Mesenchymal stem cell (in vitro differentiated cells and primary cell): Measurements from ENCODE around the gene IKBKE.
A peak's percentile ranks its signal among the peaks of the same experiment; 100 is the strongest.

Experiments used
- DNase-seq: peaks from one replicate; pipeline ENCODE4 v3.0.0-alpha.2; 2013
- H2AFZ ChIP-seq: one replicate; pipeline ENCODE4 v1.6.1; 2013; ENCODE audit warnings: low read depth, mild to moderate bottlenecking, control low read depth, inconsistent platforms, low read length, moderate library complexity
- H2AK5ac ChIP-seq: 2 replicates; pipeline ENCODE4 v1.6.1; 2013; ENCODE audit warnings: low read length, moderate library complexity, mild to moderate bottlenecking, inconsistent platforms; ENCODE audit not compliant: severe bottlenecking
- H2BK120ac ChIP-seq: one replicate; pipeline ENCODE4 v1.6.1; 2013; ENCODE audit warnings: low read depth, mild to moderate bottlenecking, inconsistent platforms, low read length, moderate library complexity
- H2BK12ac ChIP-seq, 2 experiments: one replicate each; pipeline ENCODE4 v1.6.1; 2013; ENCODE audit warnings: inconsistent platforms in 2 of 2, low read length in 2 of 2, mild to moderate bottlenecking in 2 of 2, moderate library complexity in 2 of 2, control low read depth in 1 of 2
- H2BK15ac ChIP-seq: one replicate; pipeline ENCODE4 v1.6.1; 2013; ENCODE audit warnings: mild to moderate bottlenecking, low read depth, inconsistent platforms; ENCODE audit not compliant: poor library complexity, severe bottlenecking
- H2BK5ac ChIP-seq: 2 replicates; pipeline ENCODE4 v1.6.1; 2013; ENCODE audit warnings: low read depth, mild to moderate bottlenecking, low read length, control low read depth, inconsistent platforms; ENCODE audit not compliant: poor library complexity, severe bottlenecking
- H3K14ac ChIP-seq, 2 experiments: one replicate each; pipeline ENCODE4 v1.6.1; 2013; ENCODE audit warnings: inconsistent platforms in 2 of 2, low read length in 2 of 2, control low read depth in 1 of 2, mild to moderate bottlenecking in 1 of 2, moderate library complexity in 1 of 2
- H3K18ac ChIP-seq, 2 experiments: one replicate each; pipeline ENCODE4 v1.6.1; 2013; ENCODE audit warnings: inconsistent platforms in 2 of 2, low read length in 2 of 2, control low read depth in 1 of 2, low read depth in 1 of 2, mild to moderate bottlenecking in 1 of 2
- H3K23ac ChIP-seq, 2 experiments: one replicate each; pipeline ENCODE4 v1.6.1; 2013; ENCODE audit warnings: inconsistent platforms in 2 of 2, low read length in 2 of 2, mild to moderate bottlenecking in 2 of 2, moderate library complexity in 2 of 2, control low read depth in 1 of 2
- H3K27ac ChIP-seq: 2 replicates; pipeline ENCODE4 v1.5.1; 2013; ENCODE audit warnings: mild to moderate bottlenecking, moderate library complexity, low read length, control low read depth, inconsistent platforms; ENCODE audit not compliant: poor library complexity, severe bottlenecking
- H3K27me3 ChIP-seq, 2 experiments: 2 replicates each; pipeline versions ENCODE4 v1.6.1 to v1.7.0; 2013; ENCODE audit warnings: low read length in 2 of 2, mild to moderate bottlenecking in 2 of 2, moderate library complexity in 2 of 2, control low read depth in 1 of 2, inconsistent platforms in 1 of 2; ENCODE audit not compliant: control insufficient read depth in 1 of 2, insufficient read depth in 1 of 2
- H3K36me3 ChIP-seq, 2 experiments: 2 replicates each; pipeline versions ENCODE4 v1.6.1 to v1.7.0; 2013; ENCODE audit warnings: low read length in 2 of 2, control low read depth in 1 of 2, inconsistent platforms in 1 of 2, low read depth in 1 of 2, mild to moderate bottlenecking in 1 of 2; ENCODE audit not compliant: insufficient read depth in 2 of 2, control insufficient read depth in 1 of 2
- H3K4ac ChIP-seq, 2 experiments: one replicate each; pipeline ENCODE4 v1.6.1; 2013; ENCODE audit warnings: inconsistent platforms in 2 of 2, low read length in 2 of 2, mild to moderate bottlenecking in 2 of 2, moderate library complexity in 2 of 2, control low read depth in 1 of 2, low read depth in 1 of 2
- H3K4me1 ChIP-seq: 2 replicates; pipeline ENCODE4 v1.6.1; 2013; ENCODE audit warnings: low read depth, low read length, control low read depth; ENCODE audit not compliant: control insufficient read depth, insufficient read depth
- H3K4me2 ChIP-seq: 2 replicates; pipeline ENCODE4 v1.6.1; 2013; ENCODE audit warnings: low read length, mild to moderate bottlenecking, inconsistent platforms; ENCODE audit not compliant: poor library complexity, severe bottlenecking
- H3K4me3 ChIP-seq, 2 experiments: 2 replicates each; pipeline versions ENCODE4 v1.5.1 to v1.7.0; 2013; ENCODE audit warnings: low read length in 2 of 2, mild to moderate bottlenecking in 2 of 2, control low read depth in 1 of 2, low read depth in 1 of 2; ENCODE audit not compliant: insufficient read depth in 1 of 2
- H3K79me1 ChIP-seq: replicated peaks from 2 replicates; pipeline ENCODE4 v1.6.1; 2013; ENCODE audit warnings: mild to moderate bottlenecking, control low read depth, low read length, inconsistent platforms; ENCODE audit not compliant: poor library complexity, severe bottlenecking
- H3K9ac ChIP-seq: 2 replicates; pipeline ENCODE4 v1.7.0; 2013; ENCODE audit warnings: mild to moderate bottlenecking, low read length, moderate library complexity
- H3K9me3 ChIP-seq: 2 replicates; pipeline ENCODE4 v1.7.0; 2013; ENCODE audit warnings: mild to moderate bottlenecking, low read length; ENCODE audit not compliant: control insufficient read depth
- H4K8ac ChIP-seq: one replicate; pipeline ENCODE4 v1.6.1; 2013; ENCODE audit warnings: inconsistent platforms, mild to moderate bottlenecking, low read length, moderate library complexity
- H4K91ac ChIP-seq: one replicate; pipeline ENCODE4 v1.6.1; 2013; ENCODE audit warnings: mild to moderate bottlenecking, low read length, inconsistent platforms
- WGBS: methylation state at CpG from one replicate; pipeline ENCODE4 v1.1.7; 2013; ENCODE audit warnings: mixed read lengths; 5-methylcytosine and 5-hydroxymethylcytosine counted together

IKBKE gene

DNA sequence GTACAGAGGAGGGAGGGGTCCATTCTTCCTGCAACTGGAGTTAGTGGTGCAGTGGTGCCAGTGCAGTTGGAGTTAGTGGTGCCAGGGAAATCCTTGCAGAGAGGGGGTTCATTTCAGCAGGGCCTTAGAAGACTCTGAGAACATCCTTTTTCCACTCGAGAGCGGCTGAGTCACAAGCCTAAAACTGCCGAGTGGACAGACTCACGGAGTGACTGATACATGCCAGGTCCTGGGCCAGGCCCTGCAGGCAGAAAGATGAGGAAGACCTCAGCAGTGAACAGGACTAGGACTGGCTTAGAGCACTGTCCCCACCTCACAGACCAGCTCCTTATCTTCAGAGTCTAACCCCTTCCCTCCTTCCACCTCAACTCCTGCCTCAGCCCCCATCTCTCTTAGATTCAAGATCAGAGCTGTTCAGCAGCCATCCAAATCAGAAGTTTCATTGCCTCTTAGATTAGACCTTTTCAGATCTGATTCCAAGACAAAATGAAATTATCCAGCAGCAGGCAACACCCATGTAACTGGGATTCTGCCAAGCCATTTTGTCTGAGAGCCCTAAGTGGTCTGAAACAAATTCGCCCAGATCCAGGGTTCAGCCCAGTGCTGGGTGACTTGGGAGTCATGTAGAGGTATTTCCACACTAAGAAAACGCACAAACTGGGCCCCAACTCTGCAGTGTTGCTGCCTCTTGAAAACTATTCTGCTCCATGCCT is 12.7 kb upstream of the IKBKE start:
- H3K36me3 ChIP-seq = peaks cover 55 to 75% of the 10 kb centered on the region in 2 experiments
- peak overlapping the region in 1 of 2 experiments; percentile 44 for H3K4ac ChIP-seq
- no peak overlapping the region for H2BK15ac ChIP-seq
- H3K14ac ChIP-seq = peak overlapping the region in 1 of 2 experiments; percentile 12
- peaks cover 3% of the 10 kb centered on the region for H3K79me1 ChIP-seq
- no peak overlapping the region for H2AFZ ChIP-seq
- peak; percentile 50 for DNase-seq
- H2BK120ac ChIP-seq = no peak overlapping the region
- H3K9ac ChIP-seq = peak overlapping the region; percentile 56
- H3K18ac ChIP-seq = no peak overlapping the region
- no peak overlapping the region for H3K4me2 ChIP-seq
- peaks cover 6% of the 10 kb centered on the region for H3K4me1 ChIP-seq
- WGBS = 39% methylated on average over 5 of the region's 6 CpGs
- peak overlapping the region in 1 of 2 experiments; percentile 50 for H2BK12ac ChIP-seq
- H4K91ac ChIP-seq = no peak overlapping the region
- H2AK5ac ChIP-seq = no peak overlapping the region
- peak overlapping the region in 1 of 2 experiments; percentile 17 for H3K23ac ChIP-seq
- peak overlapping the region in 1 of 2 experiments; percentile 20 for H3K4me3 ChIP-seq
- no peak overlapping the region for H2BK5ac ChIP-seq
- no peaks in the 10 kb centered on the region for H3K27me3 ChIP-seq
- no peaks in the 10 kb centered on the region for H3K9me3 ChIP-seq
- no peak overlapping the region for H4K8ac ChIP-seq
- H3K27ac ChIP-seq = no peak overlapping the region

DNA sequence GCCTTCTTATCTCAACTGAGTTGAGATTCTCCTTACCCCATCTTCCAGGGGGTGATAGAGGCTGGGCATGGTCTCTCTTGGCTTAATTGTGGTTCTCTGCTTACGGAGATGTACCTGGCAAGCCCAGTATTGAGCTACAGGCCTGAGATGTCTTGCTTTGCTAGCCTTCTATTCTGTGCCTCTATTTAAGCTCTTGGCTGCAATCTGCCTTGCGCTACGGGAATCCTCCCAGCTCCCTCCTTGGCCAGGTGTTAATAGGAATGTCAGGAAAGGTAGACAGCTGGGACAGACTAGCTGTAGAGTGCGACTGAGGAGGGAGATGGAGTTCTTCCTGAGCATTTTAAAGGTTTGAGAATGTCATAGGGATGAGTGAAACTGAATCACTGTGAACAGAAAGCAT is 10.6 kb upstream of the IKBKE start:
- no peak for DNase-seq
- Histone ChIP-seq H4K8ac (no peak overlapping the region), H3K27me3 (no peaks in the 10 kb centered on the region), H3K4me1 (peaks cover 8% of the 10 kb centered on the region), H3K18ac (no peak overlapping the region), H2AK5ac (no peak overlapping the region), H3K79me1 (no peaks in the 10 kb centered on the region), H3K14ac (no peak overlapping the region), H3K4ac (no peak overlapping the region), H2BK12ac (no peak overlapping the region), H3K27ac (no peak overlapping the region), H3K23ac (no peak overlapping the region), H2BK15ac (no peak overlapping the region), H3K36me3 (peaks cover 50 to 68% of the 10 kb centered on the region in 2 experiments), H2BK120ac (no peak overlapping the region), H3K4me2 (no peak overlapping the region), H3K9ac (no peak overlapping the region), H4K91ac (no peak overlapping the region), H3K9me3 (no peaks in the 10 kb centered on the region), H2BK5ac (no peak overlapping the region), H3K4me3 (no peak overlapping the region), H2AFZ (no peak overlapping the region)
- WGBS = 98% methylated on average over 4 of the region's 4 CpGs

DNA sequence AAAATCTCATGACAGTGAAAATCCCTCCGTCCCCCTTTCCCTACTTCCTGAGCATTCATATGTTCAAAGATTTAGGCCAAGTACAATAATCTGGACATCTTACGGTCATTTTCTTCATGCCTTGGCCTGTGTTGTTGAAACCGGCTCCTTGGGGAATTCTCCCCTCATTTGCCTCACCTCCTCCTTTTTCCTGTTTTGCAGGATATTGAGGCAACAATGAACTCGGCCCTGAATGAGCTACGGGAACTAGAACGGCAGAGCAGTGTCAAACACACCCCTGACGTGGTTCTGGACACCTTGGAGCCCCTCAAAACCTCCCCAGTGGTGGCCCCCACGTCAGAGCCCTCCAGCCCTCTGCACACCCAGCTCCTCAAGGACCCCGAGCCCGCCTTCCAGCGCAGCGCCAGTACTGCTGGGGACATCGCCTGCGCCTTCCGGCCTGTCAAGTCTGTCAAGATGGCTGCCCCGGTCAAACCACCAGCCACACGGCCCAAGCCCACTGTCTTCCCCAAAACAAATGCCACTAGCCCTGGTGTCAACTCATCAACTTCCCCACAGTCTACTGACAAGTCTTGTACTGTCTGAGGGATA is 9.3 kb upstream of the IKBKE start:
- Histone ChIP-seq H2BK120ac (no peak overlapping the region), H2BK5ac (no peak overlapping the region), H3K4me2 (no peak overlapping the region), H3K23ac (no peak overlapping the region), H3K9me3 (no peaks in the 10 kb centered on the region), H2AFZ (no peak overlapping the region), H3K4me3 (no peak overlapping the region), H2BK12ac (no peak overlapping the region), H3K14ac (no peak overlapping the region), H3K36me3 (peaks cover 39 to 56% of the 10 kb centered on the region in 2 experiments), H3K4ac (no peak overlapping the region), H3K4me1 (peaks cover 5% of the 10 kb centered on the region), H4K91ac (no peak overlapping the region), H3K27me3 (no peaks in the 10 kb centered on the region), H3K79me1 (no peaks in the 10 kb centered on the region), H2AK5ac (no peak overlapping the region), H3K9ac (no peak overlapping the region), H4K8ac (no peak overlapping the region), H3K18ac (no peak overlapping the region), H3K27ac (no peak overlapping the region), H2BK15ac (no peak overlapping the region)
- no peak for DNase-seq
- WGBS = 92% methylated on average over 16 of the region's 17 CpGs

DNA sequence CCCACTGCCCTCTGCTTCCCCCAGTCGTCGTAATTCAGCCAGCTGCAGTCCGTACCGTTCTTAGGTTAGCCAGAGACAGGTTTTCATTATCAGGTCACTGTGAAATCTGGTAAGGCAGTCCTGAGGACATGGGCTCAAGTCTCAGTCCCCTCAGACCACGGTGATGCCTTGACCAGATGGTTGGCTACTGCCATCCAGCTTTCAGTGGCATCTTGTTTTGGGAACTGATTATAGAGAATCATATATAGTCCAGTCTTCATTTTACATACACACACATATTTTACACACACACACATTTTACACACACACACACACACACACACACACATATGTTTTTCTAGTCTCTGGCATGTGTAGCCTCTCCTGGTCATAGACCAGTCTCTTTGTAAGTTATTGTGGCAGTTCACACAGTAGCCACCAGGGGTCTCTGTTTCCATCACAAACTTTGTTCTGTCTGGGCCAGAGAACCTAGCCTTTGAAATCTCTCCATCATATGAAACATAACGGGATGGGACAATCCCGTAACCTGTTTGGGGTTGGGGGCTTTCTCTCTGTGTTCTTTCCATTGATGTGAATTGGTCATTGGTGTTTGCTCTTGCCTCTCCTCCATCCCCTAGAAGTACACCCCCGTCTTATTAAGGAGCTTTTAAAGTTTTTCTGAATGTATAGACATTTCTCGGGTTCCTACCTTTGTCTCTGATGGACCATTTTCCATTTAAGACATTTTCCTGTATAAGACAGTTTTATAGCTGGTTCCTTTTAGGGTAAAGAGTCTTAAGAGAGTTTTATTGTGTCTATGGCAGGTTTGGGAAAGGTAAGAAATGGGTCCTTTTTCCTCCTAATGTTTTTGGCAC is 8.4 kb upstream of the IKBKE start:
- Histone ChIP-seq H2BK120ac (no peak overlapping the region), H2AFZ (no peak overlapping the region), H3K27ac (no peak overlapping the region), H4K8ac (no peak overlapping the region), H3K9me3 (no peaks in the 10 kb centered on the region), H3K27me3 (no peaks in the 10 kb centered on the region), H4K91ac (no peak overlapping the region), H3K4me1 (peaks cover 2% of the 10 kb centered on the region), H3K14ac (no peak overlapping the region), H3K36me3 (peaks cover 36 to 50% of the 10 kb centered on the region in 2 experiments), H3K4ac (no peak overlapping the region), H2BK5ac (no peak overlapping the region), H3K79me1 (no peaks in the 10 kb centered on the region), H2BK12ac (no peak overlapping the region), H3K18ac (no peak overlapping the region), H3K4me3 (no peak overlapping the region), H3K4me2 (no peak overlapping the region), H2AK5ac (no peak overlapping the region), H3K9ac (peak overlapping the region; percentile 10), H3K23ac (no peak overlapping the region), H2BK15ac (no peak overlapping the region)
- 81% methylated on average over 6 of the region's 9 CpGs for WGBS
- peak; percentile 75 for DNase-seq
